ENCODE data around the gene COL26A1.
"Not testable (repeated sequence)": the region's sequence is repeated elsewhere in the genome, so short reads cannot be mapped to it uniquely, and the experiment has no call there.

The COL26A1 gene

GRCh38 chr7:101502466-101503098 lies 139.9 kb downstream of the COL26A1 start:
- peaks cover 17% of the 10 kb centered on the region; the same call in 1 of the 2 replicates for H3K4me1 ChIP-seq (ENCODE audit: control insufficient read depth, insufficient read depth, low read length)
- no peak overlapping the region for H3K27ac ChIP-seq (ENCODE audit: low read depth, low read length)
- no peak overlapping the region for H3K9ac ChIP-seq (ENCODE audit: low read depth, low read length)
- H3K9me3 ChIP-seq (ENCODE audit: control insufficient read depth, insufficient read depth, low read length) = no peaks in the 10 kb centered on the region
- no peaks in the 10 kb centered on the region for H3K27me3 ChIP-seq (ENCODE audit: control insufficient read depth, insufficient read depth, low read length)
- H3K4me3 ChIP-seq (ENCODE audit: low read depth, low read length) = no peak overlapping the region
- no peaks in the 10 kb centered on the region for H3K36me3 ChIP-seq (ENCODE audit: control insufficient read depth, insufficient read depth, low read length)

- H3K27me3 ChIP-seq (ENCODE audit: control insufficient read depth, insufficient read depth, low read length); H3K4me3 ChIP-seq (ENCODE audit: low read depth, low read length); H3K9me3 ChIP-seq (ENCODE audit: control insufficient read depth, insufficient read depth, low read length); H3K9ac ChIP-seq (ENCODE audit: low read depth, low read length); H3K27ac ChIP-seq (ENCODE audit: low read depth, low read length); H3K36me3 ChIP-seq (ENCODE audit: control insufficient read depth, insufficient read depth, low read length): not testable (repeated sequence)
- H3K4me1 ChIP-seq (ENCODE audit: control insufficient read depth, insufficient read depth, low read length) = peaks cover 11% of the 10 kb centered on the region; the same call in 1 of the 2 replicates
These were observed 142.8 kb downstream of the COL26A1 start for GRCh38 chr7:101505510-101505909.

- no peak overlapping the region for H3K9ac ChIP-seq (ENCODE audit: low read depth, low read length)
- no peak overlapping the region for H3K27ac ChIP-seq (ENCODE audit: low read depth, low read length)
- H3K4me1 ChIP-seq (ENCODE audit: control insufficient read depth, insufficient read depth, low read length) = peaks cover 11% of the 10 kb centered on the region; the same call in 1 of the 2 replicates
- H3K27me3 ChIP-seq (ENCODE audit: control insufficient read depth, insufficient read depth, low read length) = no peaks in the 10 kb centered on the region
- H3K4me3 ChIP-seq (ENCODE audit: low read depth, low read length) = no peak overlapping the region
- H3K9me3 ChIP-seq (ENCODE audit: control insufficient read depth, insufficient read depth, low read length) = no peaks in the 10 kb centered on the region
- H3K36me3 ChIP-seq (ENCODE audit: control insufficient read depth, insufficient read depth, low read length) = no peaks in the 10 kb centered on the region
These were observed 143.9 kb downstream of the COL26A1 start for GRCh38 chr7:101506531-101506930.

GRCh38 chr7:101507327-101507726 lies 144.7 kb downstream of the COL26A1 start:
- Histone ChIP-seq H3K9me3 (ENCODE audit: control insufficient read depth, insufficient read depth, low read length) (no peaks in the 10 kb centered on the region), H3K9ac (ENCODE audit: low read depth, low read length) (no peak overlapping the region), H3K36me3 (ENCODE audit: control insufficient read depth, insufficient read depth, low read length) (no peaks in the 10 kb centered on the region), H3K27me3 (ENCODE audit: control insufficient read depth, insufficient read depth, low read length) (no peaks in the 10 kb centered on the region), H3K4me1 (ENCODE audit: control insufficient read depth, insufficient read depth, low read length) (peaks cover 11% of the 10 kb centered on the region; the same call in 1 of the 2 replicates), H3K4me3 (ENCODE audit: low read depth, low read length) (no peak overlapping the region), H3K27ac (ENCODE audit: low read depth, low read length) (no peak overlapping the region)

- Histone ChIP-seq H3K27me3 (ENCODE audit: control insufficient read depth, insufficient read depth, low read length) (no peaks in the 10 kb centered on the region), H3K9me3 (ENCODE audit: control insufficient read depth, insufficient read depth, low read length) (no peaks in the 10 kb centered on the region), H3K9ac (ENCODE audit: low read depth, low read length) (no peak overlapping the region), H3K36me3 (ENCODE audit: control insufficient read depth, insufficient read depth, low read length) (no peaks in the 10 kb centered on the region), H3K4me3 (ENCODE audit: low read depth, low read length) (no peak overlapping the region), H3K27ac (ENCODE audit: low read depth, low read length) (no peak overlapping the region), H3K4me1 (ENCODE audit: control insufficient read depth, insufficient read depth, low read length) (peaks cover 11% of the 10 kb centered on the region; the same call in 1 of the 2 replicates)
These were observed 145.1 kb downstream of the COL26A1 start for GRCh38 chr7:101507791-101508252.

- Histone ChIP-seq H3K4me3 (ENCODE audit: low read depth, low read length) (no peak overlapping the region), H3K9me3 (ENCODE audit: control insufficient read depth, insufficient read depth, low read length) (no peaks in the 10 kb centered on the region), H3K27me3 (ENCODE audit: control insufficient read depth, insufficient read depth, low read length) (no peaks in the 10 kb centered on the region), H3K27ac (ENCODE audit: low read depth, low read length) (no peak overlapping the region), H3K36me3 (ENCODE audit: control insufficient read depth, insufficient read depth, low read length) (no peaks in the 10 kb centered on the region), H3K4me1 (ENCODE audit: control insufficient read depth, insufficient read depth, low read length) (peaks cover 7% of the 10 kb centered on the region; the same call in 1 of the 2 replicates), H3K9ac (ENCODE audit: low read depth, low read length) (no peak overlapping the region)
These were observed 147.6 kb downstream of the COL26A1 start for GRCh38 chr7:101510297-101510696.

- Histone ChIP-seq H3K27me3 (ENCODE audit: control insufficient read depth, insufficient read depth, low read length) (no peaks in the 10 kb centered on the region), H3K4me3 (ENCODE audit: low read depth, low read length) (no peak overlapping the region), H3K4me1 (ENCODE audit: control insufficient read depth, insufficient read depth, low read length) (peaks cover 12% of the 10 kb centered on the region; the same call in 1 of the 2 replicates), H3K9me3 (ENCODE audit: control insufficient read depth, insufficient read depth, low read length) (no peaks in the 10 kb centered on the region), H3K36me3 (ENCODE audit: control insufficient read depth, insufficient read depth, low read length) (no peaks in the 10 kb centered on the region), H3K27ac (ENCODE audit: low read depth, low read length) (no peak overlapping the region), H3K9ac (ENCODE audit: low read depth, low read length) (no peak overlapping the region)
These were observed 149.3 kb downstream of the COL26A1 start for GRCh38 chr7:101511965-101512364.

- no peaks in the 10 kb centered on the region for H3K36me3 ChIP-seq (ENCODE audit: control insufficient read depth, insufficient read depth, low read length)
- peaks cover 8% of the 10 kb centered on the region; the same call in 1 of the 2 replicates for H3K4me1 ChIP-seq (ENCODE audit: control insufficient read depth, insufficient read depth, low read length)
- no peak overlapping the region for H3K4me3 ChIP-seq (ENCODE audit: low read depth, low read length)
- no peak overlapping the region for H3K27ac ChIP-seq (ENCODE audit: low read depth, low read length)
- H3K9ac ChIP-seq (ENCODE audit: low read depth, low read length) = no peak overlapping the region
- no peaks in the 10 kb centered on the region for H3K27me3 ChIP-seq (ENCODE audit: control insufficient read depth, insufficient read depth, low read length)
- H3K9me3 ChIP-seq (ENCODE audit: control insufficient read depth, insufficient read depth, low read length) = no peaks in the 10 kb centered on the region
These were observed 154.2 kb downstream of the COL26A1 start for GRCh38 chr7:101516851-101517250.

GRCh38 chr7:101517304-101517703 lies 154.6 kb downstream of the COL26A1 start:
- H3K36me3 ChIP-seq (ENCODE audit: control insufficient read depth, insufficient read depth, low read length) = no peaks in the 10 kb centered on the region
- no peaks in the 10 kb centered on the region for H3K27me3 ChIP-seq (ENCODE audit: control insufficient read depth, insufficient read depth, low read length)
- no peaks in the 10 kb centered on the region for H3K9me3 ChIP-seq (ENCODE audit: control insufficient read depth, insufficient read depth, low read length)
- H3K9ac ChIP-seq (ENCODE audit: low read depth, low read length) = no peak overlapping the region
- H3K4me3 ChIP-seq (ENCODE audit: low read depth, low read length) = no peak overlapping the region
- peaks cover 8% of the 10 kb centered on the region; the same call in 1 of the 2 replicates for H3K4me1 ChIP-seq (ENCODE audit: control insufficient read depth, insufficient read depth, low read length)
- no peak overlapping the region for H3K27ac ChIP-seq (ENCODE audit: low read depth, low read length)

GRCh38 chr7:101518336-101518735 lies 155.7 kb downstream of the COL26A1 start:
- Histone ChIP-seq H3K27ac (ENCODE audit: low read depth, low read length) (no peak overlapping the region), H3K27me3 (ENCODE audit: control insufficient read depth, insufficient read depth, low read length) (no peaks in the 10 kb centered on the region), H3K4me1 (ENCODE audit: control insufficient read depth, insufficient read depth, low read length) (peaks cover 8% of the 10 kb centered on the region; the same call in 1 of the 2 replicates), H3K36me3 (ENCODE audit: control insufficient read depth, insufficient read depth, low read length) (no peaks in the 10 kb centered on the region), H3K9me3 (ENCODE audit: control insufficient read depth, insufficient read depth, low read length) (no peaks in the 10 kb centered on the region), H3K9ac (ENCODE audit: low read depth, low read length) (no peak overlapping the region), H3K4me3 (ENCODE audit: low read depth, low read length) (no peak overlapping the region)

GRCh38 chr7:101519324-101520023 lies 156.8 kb downstream of the COL26A1 start:
- Histone ChIP-seq H3K27ac (ENCODE audit: low read depth, low read length) (no peak overlapping the region), H3K4me1 (ENCODE audit: control insufficient read depth, insufficient read depth, low read length) (peaks cover 8% of the 10 kb centered on the region; the same call in 1 of the 2 replicates), H3K27me3 (ENCODE audit: control insufficient read depth, insufficient read depth, low read length) (no peaks in the 10 kb centered on the region), H3K4me3 (ENCODE audit: low read depth, low read length) (no peak overlapping the region), H3K9ac (ENCODE audit: low read depth, low read length) (no peak overlapping the region), H3K36me3 (ENCODE audit: control insufficient read depth, insufficient read depth, low read length) (no peaks in the 10 kb centered on the region), H3K9me3 (ENCODE audit: control insufficient read depth, insufficient read depth, low read length) (no peaks in the 10 kb centered on the region)

Data from HUES48 (cell line).